Keratinocyte (primary cell): ENCODE data around the gene ANKRD7.

Source experiments
- CTCF ChIP-seq, 3 experiments: IDR thresholded peaks in 1 of 3; conservative IDR thresholded peaks in 1 of 3; optimal IDR thresholded peaks in 1 of 3; 2 replicates in 2 of 3; 3 replicates in 1 of 3; pipeline versions ENCODE3 to v1.5.1; 2011; ENCODE audit warnings: low read length in 3 of 3, mild to moderate bottlenecking in 3 of 3, moderate library complexity in 2 of 3, control low read depth in 1 of 3, inconsistent platforms in 1 of 3; ENCODE audit not compliant: insufficient read depth in 2 of 3; ENCODE audit errors: extremely low read depth in 1 of 3
- EZH2 ChIP-seq: IDR thresholded peaks from one replicate; pipeline ENCODE4 v1.6.1; 2012; ENCODE audit warnings: inconsistent platforms, mild to moderate bottlenecking, low read length, moderate library complexity

- TF ChIP-seq CTCF (optimal IDR thresholded peaks at IDR 0.05 in 1 of 3, IDR thresholded peaks at IDR 0.05 in 1 of 3, conservative IDR thresholded peaks at IDR 0.05 in 1 of 3; ENCODE audit: extremely low read depth in 1 of 3, insufficient read depth in 2 of 3, low read length in 3 of 3) (no peak), EZH2 (no peak)
These were observed 27.6 kb downstream of the ANKRD7 start for GRCh38 chr7:118252087-118252486.
